HG03575 (cell line): ENCODE results near the gene CXCR2.

Source experiments
- ATAC-seq: cut with Tn5 transposase; IDR thresholded peaks from one replicate; pipeline ENCODE4 v1.9.1; 2021; ENCODE audit not compliant: unreplicated experiment, insufficient number of reproducible peaks, low FRiP score; ENCODE audit errors: extremely low read depth

The CXCR2 gene

GRCh38 chr2:218128781-218129457 lies 3.1 kb downstream of the CXCR2 start:
- ATAC-seq = no peak

GRCh38 chr2:218129458-218130135 lies 3.8 kb downstream of the CXCR2 start:
- no peak for ATAC-seq

- ATAC-seq = no peak
Measured at GRCh38 chr2:218130377-218130776, 4.5 kb downstream of the CXCR2 start.

- no peak for ATAC-seq
Measured at GRCh38 chr2:218130822-218131221, 5.0 kb downstream of the CXCR2 start.

- no peak for ATAC-seq
Measured at GRCh38 chr2:218137514-218137913, 11.7 kb downstream of the CXCR2 start.

- no peak for ATAC-seq
Measured at GRCh38 chr2:218138047-218138446, 12.2 kb downstream of the CXCR2 start.

GRCh38 chr2:218145124-218145523 lies 19.3 kb downstream of the CXCR2 start:
- ATAC-seq = no peak

- no peak for ATAC-seq
Measured at GRCh38 chr2:218146056-218146455, 20.2 kb downstream of the CXCR2 start.

GRCh38 chr2:218149098-218149497 lies 23.3 kb downstream of the CXCR2 start:
- ATAC-seq = no peak

- ATAC-seq = no peak
Measured at GRCh38 chr2:218149848-218150440, 24.1 kb downstream of the CXCR2 start.

- no peak for ATAC-seq
Measured at GRCh38 chr2:218152172-218152571, 26.3 kb downstream of the CXCR2 start.

GRCh38 chr2:218152777-218153176 lies 26.9 kb downstream of the CXCR2 start:
- no peak for ATAC-seq

GRCh38 chr2:218155953-218156479 lies 30.2 kb downstream of the CXCR2 start:
- no peak for ATAC-seq

GRCh38 chr2:218161644-218162043 lies 35.8 kb downstream of the CXCR2 start:
- no peak for ATAC-seq

GRCh38 chr2:218162814-218163213 lies 37.0 kb downstream of the CXCR2 start:
- ATAC-seq = no peak

- no peak for ATAC-seq
Measured at GRCh38 chr2:218166791-218167190, 41.0 kb downstream of the CXCR2 start, which contains the start of gene CXCR1. Gene CXCR1, minus strand, starts transcription at chr2:218166962. Its CDS starts 1,751 bp downstream, at chr2:218165211.

- no peak for ATAC-seq
Measured at GRCh38 chr2:218168016-218168415, 42.2 kb downstream of the CXCR2 start.

- no peak for ATAC-seq
Measured at GRCh38 chr2:218168635-218169462, 43.0 kb downstream of the CXCR2 start.
